Ramos (cell line): ENCODE data around the gene SETDB1.
"Not testable (repeated sequence)": the region's sequence is repeated elsewhere in the genome, so short reads cannot be mapped to it uniquely, and the experiment has no call there.

Source experiments
- in situ Hi-C: fragments of 300-500 bp; cut with MboI; formaldehyde crosslinking; loops from one replicate; pipeline ENCODE4 v1.14.3; 2022; ENCODE audit warnings: low sequenced_read_pairs; ENCODE audit not compliant: unreplicated experiment

Gene SETDB1

DNA sequence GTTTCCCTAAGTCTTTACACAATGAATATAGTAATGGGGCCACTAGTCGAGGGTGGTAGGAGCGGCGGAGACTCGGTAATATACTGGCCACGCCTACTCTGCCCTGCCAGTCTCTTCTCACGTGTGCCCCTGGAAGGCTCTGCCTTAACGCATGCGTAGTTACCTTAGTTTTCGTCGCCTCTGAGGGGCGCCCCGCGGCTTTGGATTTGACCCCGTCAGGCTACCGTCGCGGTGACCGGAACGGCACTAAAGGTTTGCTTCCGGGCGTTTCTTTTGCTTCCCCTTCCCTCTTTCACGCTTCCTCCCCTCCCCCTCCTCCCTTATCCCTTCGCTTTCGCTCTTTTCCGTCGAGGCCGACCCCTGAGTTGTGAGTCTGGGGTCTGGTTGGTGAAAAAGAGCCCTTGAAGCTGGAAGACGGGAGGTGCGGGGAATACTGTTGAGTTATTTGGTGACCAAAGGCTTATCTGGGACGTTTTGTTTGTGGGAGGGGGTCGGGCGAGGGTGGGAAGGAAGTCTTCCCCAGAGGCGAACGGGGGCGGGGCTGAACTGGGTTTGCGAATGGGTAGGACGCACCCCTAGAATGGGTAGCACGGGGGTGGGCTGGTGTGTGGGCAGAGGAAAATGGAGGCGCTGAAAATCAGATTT, at the start of gene SETDB1:
TSS of gene SETDB1 (plus strand) at position 267 of the 645 bp plus-strand sequence. CDS start 1,352 bp downstream, outside the sequence.
- in situ Hi-C loops: no loop called here

GRCh38 chr1:150878931-150879330, 47.2 kb upstream of the SETDB1 start:
- in situ Hi-C loops: not testable (repeated sequence)

DNA sequence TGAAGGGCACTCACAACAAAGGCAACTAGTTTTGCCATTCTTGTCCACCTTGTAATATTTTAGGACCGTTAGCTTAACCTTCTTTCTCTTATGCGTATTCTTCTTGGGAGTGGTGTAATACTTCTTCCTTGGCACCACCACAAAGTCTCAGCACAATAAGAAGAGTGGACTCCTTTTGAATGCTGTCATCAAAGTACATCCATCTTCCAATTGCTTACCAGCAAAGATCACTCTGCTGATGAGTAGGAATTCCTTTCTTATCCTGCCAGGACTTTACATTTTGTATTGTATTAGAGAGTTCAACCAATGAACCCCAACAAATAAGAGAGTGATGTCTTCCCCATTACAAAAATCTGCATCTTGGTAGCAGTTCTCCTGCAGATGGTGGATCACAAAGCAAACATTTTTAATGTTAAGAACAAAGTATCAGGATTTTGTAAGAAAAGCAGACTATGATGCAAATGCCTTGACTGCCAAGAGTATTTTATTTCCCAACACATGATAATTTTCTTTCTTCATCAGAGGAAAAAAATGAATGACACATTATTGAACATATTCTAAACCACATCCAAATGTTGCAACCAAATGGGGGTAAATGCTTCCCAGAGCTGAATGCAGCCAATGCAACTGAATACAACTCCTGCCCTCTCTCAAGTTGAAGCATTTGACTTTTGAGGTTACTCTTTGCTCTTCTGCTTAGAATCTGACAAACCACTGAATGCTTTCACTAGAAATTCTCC, 44.7 kb upstream of the SETDB1 start:
- in situ Hi-C loops: no loop called here

DNA sequence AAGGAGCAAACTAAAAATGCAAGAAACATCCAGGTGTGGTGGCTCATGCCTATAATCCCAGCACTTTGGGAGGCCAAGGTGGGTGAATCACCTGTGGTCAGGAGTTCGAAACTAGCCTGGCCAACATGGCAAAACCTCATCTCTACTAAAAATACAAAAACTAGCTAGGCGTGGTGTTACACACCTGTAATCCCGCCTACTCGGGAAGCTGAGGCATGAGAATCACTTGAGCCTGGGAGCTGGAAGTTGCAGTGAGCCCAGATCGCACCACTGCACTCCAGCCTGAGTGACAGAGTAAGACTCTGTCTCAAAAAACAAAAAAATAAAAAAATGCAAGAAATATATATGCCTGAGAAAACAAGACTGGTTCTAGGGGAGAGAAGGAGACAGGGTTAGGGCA, 43.0 kb upstream of the SETDB1 start:
- in situ Hi-C loops: not testable (repeated sequence)

DNA sequence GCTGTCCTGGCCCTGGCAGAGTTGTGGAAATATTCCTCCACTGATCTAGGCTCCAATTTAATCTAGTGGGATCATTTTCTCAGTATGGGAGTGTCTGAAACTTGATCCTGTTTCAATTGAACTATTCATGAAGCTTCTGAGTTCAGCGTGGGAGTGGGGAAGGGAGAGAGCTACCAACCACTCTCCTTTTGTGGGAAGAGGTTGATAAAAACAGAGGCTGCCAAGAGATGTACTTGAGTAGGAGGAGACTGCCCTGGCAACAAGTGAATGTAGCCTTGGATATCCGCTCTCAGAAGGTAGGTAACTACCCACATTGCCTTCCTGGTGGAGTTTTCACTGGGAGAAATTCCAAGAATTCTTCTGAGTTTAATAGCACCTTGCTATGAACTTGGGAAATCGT, 39.1 kb upstream of the SETDB1 start, which contains the start of gene CTXND2:
TSS of gene CTXND2 (plus strand) at position 119 of the 400 bp plus-strand sequence. CDS start 25,179 bp downstream, outside the sequence.
- in situ Hi-C loops: no loop called here

DNA sequence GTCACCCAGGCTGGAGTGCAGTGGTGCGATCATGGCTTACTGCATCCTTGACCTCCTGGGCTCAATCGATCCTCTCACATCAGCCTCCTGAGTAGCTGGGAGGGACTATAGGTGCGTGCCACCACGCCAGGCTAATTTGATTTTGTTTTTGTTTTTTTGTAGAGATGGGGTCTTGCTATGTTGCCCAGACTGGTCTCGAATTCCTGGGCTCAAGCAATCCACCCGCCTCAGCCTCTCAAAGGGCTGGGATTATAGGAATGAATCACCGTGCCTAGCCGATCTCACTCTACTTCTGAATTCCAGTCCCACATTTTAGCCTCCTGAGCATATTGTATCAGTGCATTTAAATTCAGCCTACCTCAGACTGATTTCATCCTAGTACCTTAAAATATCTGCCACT, 37.4 kb upstream of the SETDB1 start:
- in situ Hi-C loops: no loop called here

DNA sequence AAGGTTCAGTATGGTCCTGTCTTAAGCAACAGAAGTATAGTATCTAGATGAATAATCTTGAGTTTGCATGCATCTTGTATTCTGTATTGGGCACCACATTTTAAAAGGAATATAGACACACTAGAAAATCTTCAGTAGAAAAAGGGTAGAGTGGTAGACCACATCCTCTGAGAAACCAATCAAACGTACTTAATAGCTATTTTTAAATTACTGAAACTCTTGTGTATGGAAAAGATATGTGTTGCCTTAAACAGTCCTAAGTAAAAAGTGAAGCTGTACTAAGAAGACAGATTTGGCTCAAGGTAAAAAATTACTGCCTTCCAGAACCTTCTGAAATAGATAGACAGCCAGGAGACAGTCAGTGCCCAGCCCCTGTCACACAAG, 36.1 kb upstream of the SETDB1 start:
- in situ Hi-C loops: no loop called here

- in situ Hi-C loops: no loop called here
Observed at GRCh38 chr1:150893336-150893913, 32.7 kb upstream of the SETDB1 start.

- in situ Hi-C loops: no loop called here
Observed at GRCh38 chr1:150895618-150896017, 30.5 kb upstream of the SETDB1 start.

DNA sequence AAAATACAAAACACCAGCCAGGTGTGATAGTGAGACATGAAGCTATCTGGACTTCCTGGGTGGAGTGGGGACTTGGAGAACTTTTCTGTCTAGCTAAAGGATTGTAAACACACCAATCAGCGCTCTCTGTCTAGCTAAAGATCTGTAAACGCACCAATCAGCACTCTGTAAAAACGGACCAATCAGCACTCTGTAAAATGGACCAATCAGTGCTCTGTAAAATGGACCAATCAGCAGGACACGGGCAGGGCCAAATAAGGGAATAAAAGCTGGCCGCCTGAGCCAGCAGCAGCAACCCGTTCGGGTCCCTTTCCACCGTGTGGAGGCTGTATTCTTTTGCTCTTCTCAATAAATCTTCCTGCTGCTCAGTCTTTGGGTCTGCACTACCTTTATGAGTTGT, 26.4 kb upstream of the SETDB1 start:
- in situ Hi-C loops: not testable (repeated sequence)

DNA sequence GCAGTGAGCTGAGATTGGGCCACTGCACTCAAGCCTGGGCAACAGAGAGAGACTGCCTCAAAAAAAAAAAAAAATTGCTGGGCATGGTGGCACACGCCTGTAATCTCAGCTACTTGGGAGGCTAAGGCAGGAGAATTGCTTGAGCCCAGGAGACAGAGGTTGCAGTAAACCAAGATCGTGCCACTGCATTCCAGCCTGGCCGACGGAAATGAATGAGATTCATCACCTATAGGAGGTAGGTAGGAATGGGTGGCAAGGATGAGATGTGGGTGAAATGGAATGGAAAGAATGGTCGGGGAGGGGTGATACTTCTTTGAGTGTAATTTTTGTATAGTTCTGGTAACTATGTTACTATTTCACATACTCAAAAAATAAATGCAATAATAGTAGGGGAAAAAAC, 23.8 kb upstream of the SETDB1 start:
- in situ Hi-C loops: no loop called here

GRCh38 chr1:150902751-150903150, 23.4 kb upstream of the SETDB1 start:
- in situ Hi-C loops: no loop called here

GRCh38 chr1:150905301-150905700, 20.9 kb upstream of the SETDB1 start:
- in situ Hi-C loops: no loop called here

GRCh38 chr1:150906329-150906728, 19.8 kb upstream of the SETDB1 start:
- in situ Hi-C loops: no loop called here

GRCh38 chr1:150906813-150907212, 19.4 kb upstream of the SETDB1 start:
- in situ Hi-C loops: no loop called here

DNA sequence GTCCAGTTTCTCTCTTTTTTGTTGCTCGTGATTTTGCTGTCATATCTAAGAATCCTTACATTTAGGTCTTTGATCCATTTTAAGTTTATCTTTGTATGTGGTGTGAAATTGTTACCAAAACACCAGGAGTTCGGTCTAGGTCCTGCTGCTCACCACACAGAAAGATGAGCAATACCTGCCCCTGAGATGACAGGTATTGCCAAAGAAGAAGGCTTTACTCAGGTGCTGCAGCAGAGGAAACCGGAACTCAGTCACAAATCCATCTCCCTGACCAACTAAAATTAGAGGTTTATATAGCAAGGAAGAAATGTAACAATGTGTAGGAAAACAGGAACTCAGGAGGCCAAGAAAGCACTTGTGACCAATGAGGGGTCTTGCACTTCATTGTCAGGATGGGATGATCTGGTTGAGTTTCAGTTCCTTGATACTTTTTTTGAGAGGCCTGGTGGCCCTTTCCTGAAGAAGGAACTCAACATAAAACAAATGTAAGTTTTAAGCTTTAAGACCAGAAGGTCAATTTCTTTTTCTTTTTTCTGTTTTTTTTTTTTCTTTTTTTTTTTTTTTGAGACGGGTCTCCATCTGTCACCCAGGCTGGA, 16.5 kb upstream of the SETDB1 start:
- in situ Hi-C loops: no loop called here

- in situ Hi-C loops: no loop called here
Observed at GRCh38 chr1:150912623-150913022, 13.5 kb upstream of the SETDB1 start.

DNA sequence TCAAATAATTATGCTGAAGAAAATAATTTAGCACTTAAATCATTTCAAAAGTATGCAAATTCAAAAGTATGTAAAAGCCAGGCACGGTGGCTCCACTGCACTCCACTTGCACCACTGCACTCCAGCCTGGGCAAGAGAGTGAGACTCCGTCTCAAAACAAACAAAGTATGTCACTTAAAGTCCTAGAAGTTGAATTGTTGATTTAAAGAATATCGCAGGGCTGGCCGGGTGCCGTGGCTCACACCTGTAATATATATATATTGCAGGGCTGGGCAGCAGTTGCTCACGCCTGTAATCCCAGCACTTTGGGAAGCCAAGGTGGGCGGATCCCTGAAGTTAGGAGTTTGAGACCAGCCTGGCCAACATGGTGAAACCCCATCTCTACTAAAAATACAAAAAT, 8.8 kb upstream of the SETDB1 start:
- in situ Hi-C loops: no loop called here

- in situ Hi-C loops: no loop called here
Observed at GRCh38 chr1:150922519-150922975, 3.6 kb upstream of the SETDB1 start.

GRCh38 chr1:150925080-150925479, 1.1 kb upstream of the SETDB1 start:
- in situ Hi-C loops: no loop called here

DNA sequence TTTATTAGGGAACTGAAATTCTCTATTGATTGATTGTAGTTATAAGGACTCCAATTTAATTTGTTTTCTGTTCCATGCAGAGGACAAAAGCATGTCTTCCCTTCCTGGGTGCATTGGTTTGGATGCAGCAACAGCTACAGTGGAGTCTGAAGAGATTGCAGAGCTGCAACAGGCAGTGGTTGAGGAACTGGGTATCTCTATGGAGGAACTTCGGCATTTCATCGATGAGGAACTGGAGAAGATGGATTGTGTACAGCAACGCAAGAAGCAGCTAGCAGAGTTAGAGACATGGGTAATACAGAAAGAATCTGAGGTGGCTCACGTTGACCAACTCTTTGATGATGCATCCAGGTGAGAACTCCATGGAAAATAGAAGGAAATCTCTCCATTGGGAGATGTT, 1.5 kb downstream of the SETDB1 start:
- in situ Hi-C loops: no loop called here
